CD4-positive, CD25-positive, alpha-beta regulatory T cell (primary cell): Measurements from ENCODE around the gene DNAJC25. TPM values are rescaled to one million over a fixed set of nuclear protein-coding genes. Genes with fewer than 3 reads are reported as not detected.

ENCODE experiments used
- ATAC-seq, 2 donors: fragments of 150-1000 bp; cut with Tn5 transposase; one replicate each; pipeline ENCODE4 v1.10.0; 2021; ENCODE audit warnings: low read depth in 2 of 2, moderate number of reproducible peaks in 2 of 2, moderate library complexity in 1 of 2
- DNase-seq, 3 donors: peaks; one replicate each; pipeline versions ENCODE4 v3.0.0 to v3.0.0-alpha.2; 2012 to 2022; ENCODE audit warnings: mixed read lengths in 1 of 3
- H3K27ac ChIP-seq: one replicate; pipeline ENCODE4 v1.7.0; 2013; ENCODE audit warnings: mild to moderate bottlenecking, low read length; ENCODE audit not compliant: insufficient read depth, poor library complexity, severe bottlenecking
- H3K27me3 ChIP-seq: one replicate; pipeline ENCODE4 v1.7.0; 2013; ENCODE audit warnings: low read length; ENCODE audit not compliant: control insufficient read depth, insufficient read depth
- H3K36me3 ChIP-seq: one replicate; pipeline ENCODE4 v1.7.0; 2013; ENCODE audit warnings: mild to moderate bottlenecking, low read length, moderate library complexity; ENCODE audit not compliant: control insufficient read depth, insufficient read depth
- H3K4me1 ChIP-seq: 2 replicates; pipeline ENCODE4 v1.7.0; 2013; ENCODE audit warnings: mild to moderate bottlenecking, low read length; ENCODE audit not compliant: insufficient read depth, control insufficient read depth, poor library complexity, severe bottlenecking
- H3K4me3 ChIP-seq: one replicate; pipeline ENCODE4 v1.7.0; 2013; ENCODE audit warnings: low read depth, mild to moderate bottlenecking, low read length, moderate library complexity
- H3K9me3 ChIP-seq, 2 experiments: 1 replicate in 1 of 2; 2 replicates in 1 of 2; pipeline ENCODE4 v1.7.0; 2013; ENCODE audit warnings: low read length in 2 of 2, mild to moderate bottlenecking in 1 of 2, moderate library complexity in 1 of 2; ENCODE audit not compliant: control insufficient read depth in 2 of 2
- H3K27ac Mint-ChIP-seq, 3 donors: one replicate each; pipeline ENCODE4 v1.8.0; 2020 to 2022; ENCODE audit warnings: mild to moderate bottlenecking in 3 of 3, mixed read lengths in 3 of 3, moderate library complexity in 2 of 3
- H3K27me3 Mint-ChIP-seq: one replicate; pipeline ENCODE4 v1.8.0; 2022; ENCODE audit warnings: mild to moderate bottlenecking, mixed read lengths
- H3K36me3 Mint-ChIP-seq: one replicate; pipeline ENCODE4 v1.8.0; 2020; ENCODE audit warnings: mixed read lengths
- H3K4me1 Mint-ChIP-seq, 4 donors: one replicate each; pipeline ENCODE4 v1.8.0; 2020 to 2022; ENCODE audit warnings: mixed read lengths in 4 of 4, mild to moderate bottlenecking in 1 of 4
- H3K4me3 Mint-ChIP-seq, 4 donors: one replicate each; pipeline ENCODE4 v1.8.0; 2020 to 2022; ENCODE audit warnings: mild to moderate bottlenecking in 4 of 4, mixed read lengths in 4 of 4, moderate library complexity in 3 of 4
- H3K9me3 Mint-ChIP-seq, 7 donors: one replicate each; pipeline ENCODE4 v1.8.0; 2020 to 2022; ENCODE audit warnings: mixed read lengths in 7 of 7, mild to moderate bottlenecking in 3 of 7, moderate library complexity in 2 of 7
- polyA plus RNA-seq, 4 donors: library from polyadenylated mRNA; unstranded; fragments of 300-500 nt; fragmentation: Illumina TruSeq; gene quantifications; one replicate each; pipeline ENCODE4 v1.2.3, GENCODE V29; 2021
- total RNA-seq: library from RNA; stranded (reverse); gene quantifications from one replicate; pipeline ENCODE4 v1.2.3, GENCODE V29; 2022

DNAJC25 gene
- total and polyA plus RNA-seq, 5 donors from 2014 or later: 1.3 to 3.0 (median 2.8) TPM

DNA sequence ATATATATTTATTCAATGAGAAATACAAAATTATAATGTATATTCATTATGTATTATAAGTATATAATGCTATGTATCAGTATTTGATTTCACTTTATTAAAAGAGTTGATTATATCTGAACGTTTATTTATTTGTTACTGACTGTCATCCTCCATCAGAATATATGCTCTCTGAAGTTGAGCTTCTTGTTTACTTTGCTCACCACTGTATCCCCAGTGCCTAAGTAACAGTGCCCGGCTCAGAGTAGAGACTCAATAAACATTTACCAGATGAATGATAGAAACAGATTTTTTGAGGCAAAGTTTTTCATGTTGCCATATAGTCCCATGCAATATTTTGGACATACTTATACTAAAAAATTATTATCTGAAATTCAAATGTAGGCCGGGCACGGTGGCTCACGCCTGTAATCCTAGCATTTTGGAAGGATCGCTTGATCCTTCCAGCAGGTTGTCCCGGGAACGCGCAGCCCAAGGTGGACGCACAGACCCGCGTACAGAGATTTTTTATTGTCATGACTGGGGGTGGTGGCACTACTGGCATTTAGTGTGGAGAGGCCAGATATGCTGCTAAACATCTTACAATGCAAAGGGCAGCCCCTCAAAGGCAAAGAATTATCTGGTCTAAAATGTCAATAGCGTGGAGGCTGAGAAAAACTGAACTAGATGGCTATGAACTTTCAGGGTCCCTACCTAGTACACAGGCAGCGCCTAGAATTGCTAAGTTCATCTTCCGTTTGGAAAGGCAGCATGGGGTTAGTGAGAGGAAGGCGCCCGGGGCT lies 761 bp upstream of the DNAJC25 start:
- peak overlapping the region; percentile 83 to 96 (median 95) for H3K27ac Mint-ChIP-seq
- DNase-seq: no peak
- ATAC-seq: peak; percentile 6 to 25

GRCh38 chr9:111630964-111631213 lies 245 bp upstream of the DNAJC25 start:
- no peaks in the 10 kb centered on the region for H3K27me3 ChIP-seq
- Mint-ChIP-seq H3K4me1 (peaks cover 26 to 50% (median 39%) of the 10 kb centered on the region in 4 donors), H3K27me3 (peaks cover 11% of the 10 kb centered on the region), H3K36me3 (peaks cover 10% of the 10 kb centered on the region), H3K9me3 (no peaks in the 10 kb centered on the region), H3K4me3 (peak overlapping the region; percentile 92 to 99 (median 98)), H3K27ac (peak overlapping the region; percentile 83 to 96 (median 95))
- H3K36me3 ChIP-seq: no peaks in the 10 kb centered on the region
- peak overlapping the region; percentile 84 for H3K27ac ChIP-seq
- peak overlapping the region; percentile 90 for H3K4me3 ChIP-seq
- H3K4me1 ChIP-seq: peaks cover 22% of the 10 kb centered on the region
- DNase-seq (no peak), ATAC-seq (no peak)
- H3K9me3 ChIP-seq: no peaks in the 10 kb centered on the region

More for the DNA sequence above, 761 bp upstream of the DNAJC25 start:
- peak overlapping the region; percentile 90 for H3K4me3 ChIP-seq
- no peaks in the 10 kb centered on the region for H3K9me3 ChIP-seq
- H3K36me3 ChIP-seq: no peaks in the 10 kb centered on the region
- H3K27ac ChIP-seq: peak overlapping the region; percentile 84
- peaks cover 10% of the 10 kb centered on the region for H3K36me3 Mint-ChIP-seq
- H3K27me3 Mint-ChIP-seq: peaks cover 11% of the 10 kb centered on the region
- peaks cover 2% of the 10 kb centered on the region for H3K27me3 ChIP-seq
- H3K4me1 ChIP-seq: peaks cover 22% of the 10 kb centered on the region
- peak overlapping the region; percentile 92 to 99 (median 98) for H3K4me3 Mint-ChIP-seq
- no peaks in the 10 kb centered on the region for H3K9me3 Mint-ChIP-seq
- peaks cover 26 to 47% (median 36%) of the 10 kb centered on the region in 4 donors for H3K4me1 Mint-ChIP-seq

DNA sequence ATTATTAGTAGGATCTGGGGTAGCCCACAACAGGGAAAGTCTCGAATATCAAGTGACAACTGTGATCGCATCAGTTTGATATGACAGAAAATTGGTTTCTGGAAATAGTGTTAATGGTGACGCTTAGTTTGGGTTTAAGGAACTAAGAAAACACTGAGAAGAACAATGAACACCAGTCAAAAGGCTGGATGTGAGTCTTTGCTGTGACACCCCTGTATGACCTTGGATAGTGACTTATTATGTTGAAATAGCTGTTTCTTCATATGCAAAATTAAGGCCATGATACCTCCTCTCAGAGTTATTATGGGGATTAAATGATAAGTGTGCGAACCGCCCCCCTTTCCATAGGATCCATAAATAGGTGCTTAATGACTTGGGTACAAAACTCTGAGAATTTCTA lies 926 bp downstream of the DNAJC25 start:
- H3K27ac ChIP-seq: no peak overlapping the region
- H3K27ac Mint-ChIP-seq: peak overlapping the region; percentile 85 to 93 (median 86)
- ATAC-seq: no peak

GRCh38 chr9:111632695-111633388 lies 1.7 kb downstream of the DNAJC25 start:
- peaks cover 26 to 52% (median 41%) of the 10 kb centered on the region in 4 donors for H3K4me1 Mint-ChIP-seq
- peaks cover 11% of the 10 kb centered on the region for H3K27me3 Mint-ChIP-seq
- H3K27me3 ChIP-seq: no peaks in the 10 kb centered on the region
- H3K9me3 ChIP-seq: no peaks in the 10 kb centered on the region
- no peaks in the 10 kb centered on the region for H3K9me3 Mint-ChIP-seq
- DNase-seq (no peak), ATAC-seq (no peak)
- H3K27ac Mint-ChIP-seq: peak overlapping the region in 1 of 3 donors; percentile 37
- H3K4me1 ChIP-seq: peaks cover 22% of the 10 kb centered on the region
- H3K27ac ChIP-seq: no peak overlapping the region
- H3K36me3 ChIP-seq: no peaks in the 10 kb centered on the region
- peaks cover 10% of the 10 kb centered on the region for H3K36me3 Mint-ChIP-seq
- peak overlapping the region; percentile 74 for H3K4me3 ChIP-seq
- peak overlapping the region; percentile 89 to 94 (median 92) for H3K4me3 Mint-ChIP-seq

More for the DNA sequence above, 926 bp downstream of the DNAJC25 start:
- Histone ChIP-seq H3K36me3 (no peaks in the 10 kb centered on the region), H3K4me3 (peak overlapping the region; percentile 74), H3K27me3 (no peaks in the 10 kb centered on the region), H3K4me1 (peaks cover 22% of the 10 kb centered on the region), H3K9me3 (no peaks in the 10 kb centered on the region)
- peak overlapping the region; percentile 89 to 94 (median 92) for H3K4me3 Mint-ChIP-seq
- H3K9me3 Mint-ChIP-seq: no peaks in the 10 kb centered on the region
- DNase-seq: peak in 1 of 3 donors; percentile 9
- H3K27me3 Mint-ChIP-seq: peaks cover 11% of the 10 kb centered on the region
- H3K36me3 Mint-ChIP-seq: peaks cover 10% of the 10 kb centered on the region
- H3K4me1 Mint-ChIP-seq: peaks cover 26 to 52% (median 41%) of the 10 kb centered on the region in 4 donors

- Histone ChIP-seq H3K36me3 (no peaks in the 10 kb centered on the region), H3K4me1 (peaks cover 22% of the 10 kb centered on the region), H3K4me3 (no peak overlapping the region), H3K9me3 (no peaks in the 10 kb centered on the region), H3K27me3 (no peaks in the 10 kb centered on the region), H3K27ac (no peak overlapping the region)
- Mint-ChIP-seq H3K27me3 (peaks cover 9% of the 10 kb centered on the region), H3K9me3 (no peaks in the 10 kb centered on the region), H3K27ac (peak overlapping the region in 2 of 3 donors; percentile 15 to 37), H3K36me3 (peaks cover 10% of the 10 kb centered on the region), H3K4me1 (peaks cover 26 to 52% (median 41%) of the 10 kb centered on the region in 4 donors), H3K4me3 (peak overlapping the region in 3 of 4 donors; percentile 89 to 93 (median 90))
- ATAC-seq (no peak), DNase-seq (no peak)
Observed at GRCh38 chr9:111633389-111633736, 2.2 kb downstream of the DNAJC25 start.

- peaks cover 22% of the 10 kb centered on the region for H3K4me1 ChIP-seq
- ATAC-seq (no peak), DNase-seq (no peak)
- no peak overlapping the region for H3K4me3 ChIP-seq
- Mint-ChIP-seq H3K4me3 (peak overlapping the region in 1 of 4 donors; percentile 18), H3K9me3 (no peaks in the 10 kb centered on the region), H3K4me1 (peaks cover 26 to 52% (median 41%) of the 10 kb centered on the region in 4 donors), H3K27me3 (peaks cover 5% of the 10 kb centered on the region), H3K27ac (no peak overlapping the region), H3K36me3 (peaks cover 10% of the 10 kb centered on the region)
- no peak overlapping the region for H3K27ac ChIP-seq
- H3K27me3 ChIP-seq: no peaks in the 10 kb centered on the region
- no peaks in the 10 kb centered on the region for H3K36me3 ChIP-seq
- no peaks in the 10 kb centered on the region for H3K9me3 ChIP-seq
Observed at GRCh38 chr9:111634860-111635259, 3.7 kb downstream of the DNAJC25 start.

DNA sequence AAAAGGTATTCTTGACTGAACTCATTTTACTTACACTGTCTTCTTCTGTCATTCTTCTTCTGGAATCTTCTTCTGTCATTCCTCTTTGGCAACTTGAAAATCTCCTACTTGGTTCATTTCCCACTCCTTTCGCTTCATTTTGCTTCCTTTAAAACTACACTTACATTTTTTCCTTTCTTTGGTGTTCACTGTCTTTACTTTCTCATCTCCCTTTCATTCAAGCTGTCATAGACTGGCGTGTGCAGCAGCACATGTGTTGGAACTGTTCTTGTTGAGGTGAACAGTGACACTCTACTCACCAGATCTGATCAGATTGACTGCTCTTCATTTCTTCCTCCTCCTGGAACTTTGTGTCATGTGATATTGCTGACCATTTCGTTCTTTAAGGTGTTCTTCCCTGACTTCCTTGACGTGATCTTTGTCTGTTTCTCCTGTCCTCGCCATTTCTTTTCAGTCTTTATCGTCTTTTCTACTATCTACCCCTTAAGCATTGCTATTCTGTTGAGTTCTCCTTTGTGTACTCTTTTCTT lies 6.4 kb downstream of the DNAJC25 start:
- DNase-seq (no peak), ATAC-seq (no peak)
- Histone ChIP-seq H3K4me1 (peaks cover 5% of the 10 kb centered on the region), H3K9me3 (no peaks in the 10 kb centered on the region), H3K4me3 (no peak overlapping the region), H3K27me3 (no peaks in the 10 kb centered on the region), H3K36me3 (no peaks in the 10 kb centered on the region), H3K27ac (no peak overlapping the region)
- Mint-ChIP-seq H3K36me3 (peaks cover 10% of the 10 kb centered on the region), H3K9me3 (no peaks in the 10 kb centered on the region), H3K27ac (no peak overlapping the region), H3K4me1 (peaks cover 11 to 33% (median 28%) of the 10 kb centered on the region in 4 donors), H3K27me3 (no peaks in the 10 kb centered on the region), H3K4me3 (no peak overlapping the region)
